Ascending aorta (tissue), 2 donors: ENCODE results near the gene LPCAT2. TPM values are rescaled to one million over a fixed set of nuclear protein-coding genes. Genes with fewer than 3 reads are reported as not detected.

ENCODE experiments used
- DNase-seq, 2 donors: peaks; one replicate each; pipeline ENCODE4 v3.0.0-alpha.2; 2019; ENCODE audit warnings: low spot score in 2 of 2
- H3K27ac ChIP-seq, 2 donors: fragments of 200-600 bp; sonication (generic); one replicate each; pipeline ENCODE4 v1.5.1; 2016 to 2017; ENCODE audit warnings: mild to moderate bottlenecking in 1 of 2
- H3K27me3 ChIP-seq: fragments of 200-600 bp; sonication (generic); one replicate; pipeline ENCODE4 v1.5.1; 2017
- H3K36me3 ChIP-seq, 2 donors: fragments of 200-600 bp; sonication (generic); one replicate each; pipeline ENCODE4 v1.5.1; 2016
- H3K4me1 ChIP-seq, 2 donors: fragments of 200-600 bp; sonication (generic); one replicate each; pipeline ENCODE4 v1.5.1; 2016 to 2017; ENCODE audit warnings: mild to moderate bottlenecking in 1 of 2
- H3K4me3 ChIP-seq, 2 donors: fragments of 200-600 bp; sonication (generic); one replicate each; pipeline ENCODE4 v1.5.1; 2016 to 2017; ENCODE audit warnings: mild to moderate bottlenecking in 1 of 2
- H3K9me3 ChIP-seq, 2 donors: fragments of 200-600 bp; sonication (generic); one replicate each; pipeline ENCODE4 v1.5.1; 2016
- CTCF ChIP-seq, 3 experiments: fragments of 200-600 bp in 2 of 3; fragments of 450-650 bp in 1 of 3; sonication (generic) in 2 of 3; IDR thresholded peaks; one replicate each; pipeline ENCODE4 v1.5.1; 2016 to 2019; ENCODE audit warnings: antibody characterized with exemption in 3 of 3, mild to moderate bottlenecking in 1 of 3, moderate library complexity in 1 of 3
- intact Hi-C: fragments of 100-400 bp; cut with DNase I; formaldehyde crosslinking; loops from one replicate; pipeline ENCODE4 v1.15.1; 2023
- total RNA-seq: library from RNA; depleted of rRNA; stranded (reverse); fragments of >200 nt; gene quantifications from one replicate; pipeline ENCODE4 v1.1.0, GENCODE V29; 2016

Gene LPCAT2
- total RNA-seq, 1 donor from 2014 or later, result 44.2 TPM

GRCh38 chr16:55622930-55623561 is 114.2 kb downstream of the LPCAT2 start:
- H3K9me3 ChIP-seq, result no peaks in the 10 kb centered on the region
- H3K36me3 ChIP-seq, result no peaks in the 10 kb centered on the region
- H3K27me3 ChIP-seq, result no peaks in the 10 kb centered on the region
- no peak for TF ChIP-seq CTCF (IDR thresholded peaks at IDR 0.05)
- no peak overlapping the region for H3K4me3 ChIP-seq
- no peak overlapping the region for H3K27ac ChIP-seq
- intact Hi-C loops, result no loop called here
- H3K4me1 ChIP-seq, result no peaks in the 10 kb centered on the region
- DNase-seq, result no peak

GRCh38 chr16:55623640-55624039 is 114.8 kb downstream of the LPCAT2 start:
- H3K4me3 ChIP-seq, result no peak overlapping the region
- no peak for DNase-seq
- TF ChIP-seq CTCF (IDR thresholded peaks at IDR 0.05), result no peak
- no peaks in the 10 kb centered on the region for H3K4me1 ChIP-seq
- H3K9me3 ChIP-seq, result no peaks in the 10 kb centered on the region
- H3K27me3 ChIP-seq, result no peaks in the 10 kb centered on the region
- H3K36me3 ChIP-seq, result no peaks in the 10 kb centered on the region
- H3K27ac ChIP-seq, result no peak overlapping the region
- intact Hi-C loops, result no loop called here

- H3K4me1 ChIP-seq, result no peaks in the 10 kb centered on the region
- intact Hi-C loops, result no loop called here
- no peak for DNase-seq
- no peak overlapping the region for H3K4me3 ChIP-seq
- no peaks in the 10 kb centered on the region for H3K9me3 ChIP-seq
- no peak for TF ChIP-seq CTCF (IDR thresholded peaks at IDR 0.05)
- H3K27me3 ChIP-seq, result no peaks in the 10 kb centered on the region
- H3K36me3 ChIP-seq, result no peaks in the 10 kb centered on the region
- H3K27ac ChIP-seq, result no peak overlapping the region
These were observed 115.8 kb downstream of the LPCAT2 start for GRCh38 chr16:55624696-55625095.

GRCh38 chr16:55625843-55626242 is 117.0 kb downstream of the LPCAT2 start:
- no peak for TF ChIP-seq CTCF (IDR thresholded peaks at IDR 0.05)
- no peak for DNase-seq
- H3K9me3 ChIP-seq, result no peaks in the 10 kb centered on the region

GRCh38 chr16:55628306-55628968 is 119.6 kb downstream of the LPCAT2 start:
- DNase-seq, result no peak
- intact Hi-C loops, result no loop called here
- Histone ChIP-seq H3K9me3 (no peaks in the 10 kb centered on the region), H3K4me1 (no peaks in the 10 kb centered on the region), H3K27ac (no peak overlapping the region), H3K36me3 (no peaks in the 10 kb centered on the region), H3K4me3 (no peak overlapping the region), H3K27me3 (no peaks in the 10 kb centered on the region)
- TF ChIP-seq CTCF (IDR thresholded peaks at IDR 0.05), result no peak

More at GRCh38 chr16:55625843-55626242, 117.0 kb downstream of the LPCAT2 start:
- intact Hi-C loops, result no loop called here
- Histone ChIP-seq H3K36me3 (no peaks in the 10 kb centered on the region), H3K27me3 (no peaks in the 10 kb centered on the region), H3K27ac (no peak overlapping the region), H3K4me1 (no peaks in the 10 kb centered on the region), H3K4me3 (no peak overlapping the region)
